DND-41 (cell line): Measurements from ENCODE around the gene ARPC1B.
"Not testable (repeated sequence)": the region's sequence is repeated elsewhere in the genome, so short reads cannot be mapped to it uniquely, and the experiment has no call there.

Source experiments
- EZH2 ChIP-seq: IDR thresholded peaks from 3 replicates; pipeline ENCODE4 v1.6.1; 2012; ENCODE audit warnings: borderline replicate concordance, low read depth, mild to moderate bottlenecking, moderate library complexity, low read length, inconsistent platforms; ENCODE audit not compliant: severe bottlenecking
- TF ChIP-seq, protein P1 (sequence below): IDR thresholded peaks from 2 replicates; pipeline ENCODE4 v1.5.1; 2012; ENCODE audit warnings: borderline replicate concordance, low read length, moderate library complexity, mild to moderate bottlenecking; ENCODE audit not compliant: poor library complexity, severe bottlenecking; ENCODE audit errors: extremely low read depth

DNA sequence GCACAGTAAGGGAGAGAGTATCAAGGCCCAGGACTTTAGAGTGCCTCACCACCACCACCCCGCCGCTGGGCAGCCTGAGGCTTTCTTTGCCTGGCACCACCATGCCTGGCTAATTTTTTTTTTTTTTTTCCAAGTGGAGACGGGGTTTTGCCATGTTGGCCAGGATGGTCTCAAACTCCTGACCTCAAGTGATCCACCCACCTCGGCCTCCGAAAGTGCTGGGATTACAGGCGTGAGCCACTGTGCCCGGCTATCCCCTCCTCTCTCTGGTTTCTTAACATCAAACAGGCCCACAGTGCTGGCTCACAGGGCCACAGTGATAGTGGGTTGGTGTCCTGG, 5.1 kb downstream of the ARPC1B start:
- TF ChIP-seq, protein P1, sequence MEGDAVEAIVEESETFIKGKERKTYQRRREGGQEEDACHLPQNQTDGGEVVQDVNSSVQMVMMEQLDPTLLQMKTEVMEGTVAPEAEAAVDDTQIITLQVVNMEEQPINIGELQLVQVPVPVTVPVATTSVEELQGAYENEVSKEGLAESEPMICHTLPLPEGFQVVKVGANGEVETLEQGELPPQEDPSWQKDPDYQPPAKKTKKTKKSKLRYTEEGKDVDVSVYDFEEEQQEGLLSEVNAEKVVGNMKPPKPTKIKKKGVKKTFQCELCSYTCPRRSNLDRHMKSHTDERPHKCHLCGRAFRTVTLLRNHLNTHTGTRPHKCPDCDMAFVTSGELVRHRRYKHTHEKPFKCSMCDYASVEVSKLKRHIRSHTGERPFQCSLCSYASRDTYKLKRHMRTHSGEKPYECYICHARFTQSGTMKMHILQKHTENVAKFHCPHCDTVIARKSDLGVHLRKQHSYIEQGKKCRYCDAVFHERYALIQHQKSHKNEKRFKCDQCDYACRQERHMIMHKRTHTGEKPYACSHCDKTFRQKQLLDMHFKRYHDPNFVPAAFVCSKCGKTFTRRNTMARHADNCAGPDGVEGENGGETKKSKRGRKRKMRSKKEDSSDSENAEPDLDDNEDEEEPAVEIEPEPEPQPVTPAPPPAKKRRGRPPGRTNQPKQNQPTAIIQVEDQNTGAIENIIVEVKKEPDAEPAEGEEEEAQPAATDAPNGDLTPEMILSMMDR: not testable (repeated sequence)
- not testable (repeated sequence) for TF ChIP-seq EZH2
